Smooth muscle cell (in vitro differentiated cells): ENCODE measurements around the gene TUT1. TPM values are rescaled to one million over a fixed set of nuclear protein-coding genes. Genes with fewer than 3 reads are reported as not detected.

ENCODE experiments used
- DNase-seq: peaks from one replicate; lab custom pipeline; 2025; ENCODE audit not compliant: unreplicated experiment; lab: John Stamatoyannopoulos, UW
- H2AFZ ChIP-seq: fragments of 200-600 bp; sonication (generic); 2 replicates; pipeline ENCODE4 v1.6.0; 2016; ENCODE audit warnings: antibody characterized with exemption, low read depth, mild to moderate bottlenecking
- H3F3A ChIP-seq: fragments of 200-600 bp; sonication (generic); 2 replicates; pipeline ENCODE4 v1.6.0; 2017; ENCODE audit warnings: antibody characterized with exemption, low read depth
- H3K27ac ChIP-seq: fragments of 200-600 bp; sonication (generic); 2 replicates; pipeline ENCODE4 v1.5.1; 2016; ENCODE audit warnings: low read depth, mild to moderate bottlenecking
- H3K27me3 ChIP-seq: fragments of 200-600 bp; sonication (generic); 2 replicates; pipeline ENCODE4 v1.6.1; 2016; ENCODE audit warnings: low read depth, mild to moderate bottlenecking
- H3K36me3 ChIP-seq: fragments of 200-600 bp; sonication (generic); 2 replicates; pipeline ENCODE4 v1.5.1; 2016; ENCODE audit warnings: low read depth
- H3K4me1 ChIP-seq: fragments of 200-600 bp; sonication (generic); 2 replicates; pipeline ENCODE4 v1.5.1; 2016; ENCODE audit warnings: low read depth
- H3K4me2 ChIP-seq: fragments of 200-600 bp; sonication (generic); 2 replicates; pipeline ENCODE4 v1.6.0; 2016; ENCODE audit warnings: mild to moderate bottlenecking
- H3K4me3 ChIP-seq: fragments of 200-600 bp; sonication (generic); 2 replicates; pipeline ENCODE4 v1.5.1; 2016; ENCODE audit warnings: mild to moderate bottlenecking
- H3K79me2 ChIP-seq: fragments of 200-600 bp; sonication (generic); 2 replicates; pipeline ENCODE4 v1.6.0; 2016; ENCODE audit warnings: low read depth, mild to moderate bottlenecking
- H3K9ac ChIP-seq: fragments of 200-600 bp; sonication (generic); 2 replicates; pipeline ENCODE4 v1.6.0; 2016; ENCODE audit warnings: low read depth
- H3K9me3 ChIP-seq: fragments of 200-600 bp; sonication (generic); replicated peaks from 2 replicates; pipeline ENCODE4 v1.5.1; 2016; ENCODE audit warnings: low read depth
- H4K20me1 ChIP-seq: fragments of 200-600 bp; sonication (generic); 2 replicates; pipeline ENCODE4 v1.6.0; 2016; ENCODE audit warnings: low read depth
- CTCF ChIP-seq: fragments of 200-600 bp; sonication (generic); IDR thresholded peaks from 2 replicates; pipeline ENCODE4 v1.5.1; 2017; ENCODE audit warnings: borderline replicate concordance, mild to moderate bottlenecking, antibody characterized with exemption; ENCODE audit not compliant: insufficient read depth, poor library complexity, severe bottlenecking
- WGBS: methylation state at CpG from one replicate; pipeline ENCODE4 v1.1.7; 2016; ENCODE audit warnings: low lambda C conversion rate; 5-methylcytosine and 5-hydroxymethylcytosine counted together
- polyA plus RNA-seq: library from polyadenylated mRNA; unstranded; fragments of >200 nt; fragmentation: Nextera tagmentation; extraction: Ambion mirVana; gene quantifications from 2 replicates; pipeline ENCODE4 v1.2.1, GENCODE V29; 2016
- total RNA-seq: library from RNA; depleted of rRNA; stranded (reverse); fragments of >200 nt; gene quantifications from 2 replicates; pipeline ENCODE4 v1.2.3, GENCODE V29; 2014

TUT1 gene
- total and polyA plus RNA-seq, 2 experiments from 2014 or later = 3.0 to 15.9 TPM

- no peak overlapping the region for H3K9ac ChIP-seq
- no peaks in the 10 kb centered on the region for H3K36me3 ChIP-seq
- no peak for TF ChIP-seq CTCF
- H3K4me3 ChIP-seq = no peak overlapping the region
- no peak overlapping the region for H2AFZ ChIP-seq
- H3K4me2 ChIP-seq = peak overlapping the region; percentile 93
- H3K9me3 ChIP-seq = no peaks in the 10 kb centered on the region
- H4K20me1 ChIP-seq = peaks cover 100% of the 10 kb centered on the region
- DNase-seq = no peak
- H3K4me1 ChIP-seq = peaks cover 14% of the 10 kb centered on the region
- no peaks in the 10 kb centered on the region for H3K27me3 ChIP-seq
- H3K27ac ChIP-seq = peak overlapping the region; percentile 47
- H3F3A ChIP-seq = peaks cover 6% of the 10 kb centered on the region
- WGBS = 79% methylated on average over 19 of the region's 19 CpGs
- peaks cover 94% of the 10 kb centered on the region for H3K79me2 ChIP-seq
Observed at GRCh38 chr11:62538470-62539237, 52.7 kb downstream of the TUT1 start.

GRCh38 chr11:62536301-62536957, 54.9 kb downstream of the TUT1 start:
- no peak for DNase-seq
- Histone ChIP-seq H3K27me3 (no peaks in the 10 kb centered on the region), H2AFZ (no peak overlapping the region), H3K4me1 (peaks cover 6% of the 10 kb centered on the region), H3K4me3 (no peak overlapping the region), H3K4me2 (no peak overlapping the region), H3F3A (peaks cover 6% of the 10 kb centered on the region), H3K79me2 (peaks cover 84% of the 10 kb centered on the region), H4K20me1 (peaks cover 100% of the 10 kb centered on the region), H3K9me3 (no peaks in the 10 kb centered on the region), H3K9ac (no peak overlapping the region), H3K36me3 (no peaks in the 10 kb centered on the region), H3K27ac (no peak overlapping the region)
- WGBS = 93% methylated on average over 19 of the region's 21 CpGs
- no peak for TF ChIP-seq CTCF

- peaks cover 84% of the 10 kb centered on the region for H3K79me2 ChIP-seq
- peaks cover 6% of the 10 kb centered on the region for H3K4me1 ChIP-seq
- no peaks in the 10 kb centered on the region for H3K9me3 ChIP-seq
- H3K36me3 ChIP-seq = peaks cover 4% of the 10 kb centered on the region
- no peak overlapping the region for H3K4me3 ChIP-seq
- WGBS = 95% methylated on average over 12 of the region's 12 CpGs
- no peak for TF ChIP-seq CTCF
- no peaks in the 10 kb centered on the region for H3K27me3 ChIP-seq
- H3K4me2 ChIP-seq = no peak overlapping the region
- H2AFZ ChIP-seq = no peak overlapping the region
- no peak overlapping the region for H3K9ac ChIP-seq
- no peak for DNase-seq
- peaks cover 6% of the 10 kb centered on the region for H3F3A ChIP-seq
- no peak overlapping the region for H3K27ac ChIP-seq
- H4K20me1 ChIP-seq = peaks cover 100% of the 10 kb centered on the region
Observed at GRCh38 chr11:62535802-62536201, 55.5 kb downstream of the TUT1 start.
